PFSK-1 (cell line): ENCODE data around the gene SH3PXD2A.

ENCODE experiments used
- FOXP2 ChIP-seq: optimal IDR thresholded peaks from 2 replicates; pipeline ENCODE3; 2011; ENCODE audit warnings: borderline replicate concordance, control low read depth, inconsistent platforms; ENCODE audit not compliant: insufficient read depth; ENCODE audit errors: extremely low read length, extremely low read depth
- POLR2AphosphoS5 ChIP-seq: IDR thresholded peaks from 2 replicates; pipeline ENCODE4 v1.6.1; 2012; ENCODE audit warnings: low read depth, mild to moderate bottlenecking, control low read depth, low read length, moderate library complexity
- SIN3A ChIP-seq: IDR thresholded peaks from 2 replicates; pipeline ENCODE4 v1.6.1; 2012; ENCODE audit warnings: mild to moderate bottlenecking, low read length, moderate library complexity, borderline replicate concordance; ENCODE audit not compliant: insufficient read depth
- TAF1 ChIP-seq: IDR thresholded peaks from 2 replicates; pipeline ENCODE4 v1.6.1; 2012; ENCODE audit warnings: low read length, control low read depth, borderline replicate concordance; ENCODE audit not compliant: insufficient read depth
- TF ChIP-seq, protein P1 (sequence below), 2 experiments: IDR thresholded peaks; 2 replicates each; pipeline versions ENCODE4 v1.6.1 to v1.8.0; 2011 to 2012; ENCODE audit warnings: low read depth in 2 of 2, low read length in 2 of 2, control low read depth in 1 of 2, inconsistent platforms in 1 of 2, mild to moderate bottlenecking in 1 of 2, moderate library complexity in 1 of 2; ENCODE audit not compliant: insufficient read depth in 1 of 2

SH3PXD2A gene

DNA sequence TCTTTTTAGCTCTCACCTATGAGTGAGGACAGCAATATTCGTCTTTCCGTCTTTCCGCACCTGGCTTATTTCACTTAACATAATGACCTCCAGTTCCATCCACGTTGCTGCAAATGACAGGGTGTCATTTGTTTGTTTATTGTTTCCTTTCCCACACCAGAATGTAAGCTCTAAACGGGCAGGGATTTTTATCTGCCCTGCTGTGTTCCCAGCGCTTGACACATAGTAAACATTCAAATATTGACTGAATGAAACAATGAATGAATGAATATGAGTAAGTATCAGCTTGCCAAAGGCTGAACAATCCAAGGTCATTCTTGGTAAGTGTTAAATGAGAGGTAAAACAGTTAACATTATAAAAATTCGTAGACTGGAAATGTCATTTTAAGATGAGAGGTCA, 12.8 kb downstream of the SH3PXD2A start:
- TF ChIP-seq FOXP2 (no peak), TAF1 (no peak), SIN3A (no peak), POLR2AphosphoS5 (no peak)
- TF ChIP-seq, protein P1, sequence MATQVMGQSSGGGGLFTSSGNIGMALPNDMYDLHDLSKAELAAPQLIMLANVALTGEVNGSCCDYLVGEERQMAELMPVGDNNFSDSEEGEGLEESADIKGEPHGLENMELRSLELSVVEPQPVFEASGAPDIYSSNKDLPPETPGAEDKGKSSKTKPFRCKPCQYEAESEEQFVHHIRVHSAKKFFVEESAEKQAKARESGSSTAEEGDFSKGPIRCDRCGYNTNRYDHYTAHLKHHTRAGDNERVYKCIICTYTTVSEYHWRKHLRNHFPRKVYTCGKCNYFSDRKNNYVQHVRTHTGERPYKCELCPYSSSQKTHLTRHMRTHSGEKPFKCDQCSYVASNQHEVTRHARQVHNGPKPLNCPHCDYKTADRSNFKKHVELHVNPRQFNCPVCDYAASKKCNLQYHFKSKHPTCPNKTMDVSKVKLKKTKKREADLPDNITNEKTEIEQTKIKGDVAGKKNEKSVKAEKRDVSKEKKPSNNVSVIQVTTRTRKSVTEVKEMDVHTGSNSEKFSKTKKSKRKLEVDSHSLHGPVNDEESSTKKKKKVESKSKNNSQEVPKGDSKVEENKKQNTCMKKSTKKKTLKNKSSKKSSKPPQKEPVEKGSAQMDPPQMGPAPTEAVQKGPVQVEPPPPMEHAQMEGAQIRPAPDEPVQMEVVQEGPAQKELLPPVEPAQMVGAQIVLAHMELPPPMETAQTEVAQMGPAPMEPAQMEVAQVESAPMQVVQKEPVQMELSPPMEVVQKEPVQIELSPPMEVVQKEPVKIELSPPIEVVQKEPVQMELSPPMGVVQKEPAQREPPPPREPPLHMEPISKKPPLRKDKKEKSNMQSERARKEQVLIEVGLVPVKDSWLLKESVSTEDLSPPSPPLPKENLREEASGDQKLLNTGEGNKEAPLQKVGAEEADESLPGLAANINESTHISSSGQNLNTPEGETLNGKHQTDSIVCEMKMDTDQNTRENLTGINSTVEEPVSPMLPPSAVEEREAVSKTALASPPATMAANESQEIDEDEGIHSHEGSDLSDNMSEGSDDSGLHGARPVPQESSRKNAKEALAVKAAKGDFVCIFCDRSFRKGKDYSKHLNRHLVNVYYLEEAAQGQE (IDR thresholded peaks at IDR 0.05; ENCODE audit: insufficient read depth in 1 of 2, low read depth in 2 of 2, low read length in 2 of 2), result no peak

GRCh38 chr10:103841519-103841918, 13.9 kb downstream of the SH3PXD2A start:
- TF ChIP-seq FOXP2, result no peak
- TF ChIP-seq TAF1, result no peak
- no peak for TF ChIP-seq POLR2AphosphoS5
- TF ChIP-seq SIN3A, result no peak
- TF ChIP-seq, protein P1 (IDR thresholded peaks at IDR 0.05; ENCODE audit: insufficient read depth in 1 of 2, low read depth in 2 of 2, low read length in 2 of 2), result no peak

GRCh38 chr10:103840740-103841070, 14.7 kb downstream of the SH3PXD2A start:
- TF ChIP-seq TAF1 (no peak), POLR2AphosphoS5 (no peak), FOXP2 (no peak), SIN3A (no peak)
- TF ChIP-seq, protein P1 (IDR thresholded peaks at IDR 0.05; ENCODE audit: insufficient read depth in 1 of 2, low read depth in 2 of 2, low read length in 2 of 2), result no peak

GRCh38 chr10:103839872-103840739, 15.3 kb downstream of the SH3PXD2A start:
- TF ChIP-seq, protein P1 (IDR thresholded peaks at IDR 0.05; ENCODE audit: insufficient read depth in 1 of 2, low read depth in 2 of 2, low read length in 2 of 2), result no peak
- no peak for TF ChIP-seq POLR2AphosphoS5
- no peak for TF ChIP-seq FOXP2

DNA sequence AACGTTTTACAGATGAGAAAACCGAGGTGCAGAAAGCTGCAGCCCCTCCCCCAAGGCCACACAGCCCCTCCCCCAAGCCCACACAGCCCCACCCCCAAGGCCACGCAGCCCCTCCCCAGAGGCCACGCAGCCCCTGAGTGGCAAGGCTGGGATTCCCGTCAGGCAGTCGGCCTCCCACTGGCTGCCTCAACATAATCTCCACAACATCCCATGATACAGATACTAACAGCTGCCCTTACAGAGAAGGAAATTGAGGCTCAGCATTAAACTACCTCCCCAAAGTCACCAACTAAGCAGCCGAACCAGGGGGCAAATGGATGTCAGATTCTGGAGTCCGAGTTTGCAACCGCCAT, 15.9 kb downstream of the SH3PXD2A start:
- TF ChIP-seq FOXP2 (no peak), SIN3A (no peak), TAF1 (no peak), POLR2AphosphoS5 (no peak)
- TF ChIP-seq, protein P1 (IDR thresholded peaks at IDR 0.05; ENCODE audit: insufficient read depth in 1 of 2, low read depth in 2 of 2, low read length in 2 of 2), result no peak
